H9 (cell line): ENCODE results near the gene GALR3. TPM values are rescaled to one million over a fixed set of nuclear protein-coding genes. Genes with fewer than 3 reads are reported as not detected.
"Not testable (repeated sequence)": the region's sequence is repeated elsewhere in the genome, so short reads cannot be mapped to it uniquely, and the experiment has no call there.

ENCODE experiments used
- DNase-seq: peaks from one replicate; pipeline ENCODE4 v3.0.0-alpha.2; 2017
- H2AFZ ChIP-seq: one replicate; pipeline ENCODE4 v1.6.1; 2013; ENCODE audit warnings: mild to moderate bottlenecking, low read length, control low read depth, moderate library complexity
- H2AK5ac ChIP-seq: 2 replicates; pipeline ENCODE4 v1.6.1; 2013; ENCODE audit warnings: low read length, control low read depth, mixed read lengths; ENCODE audit not compliant: insufficient read length
- H2BK120ac ChIP-seq: one replicate; pipeline ENCODE4 v1.6.1; 2013; ENCODE audit warnings: low read depth, mild to moderate bottlenecking, low read length, control low read depth, inconsistent platforms; ENCODE audit not compliant: poor library complexity, severe bottlenecking
- H2BK12ac ChIP-seq: 2 replicates; pipeline ENCODE4 v1.6.1; 2013; ENCODE audit warnings: low read length, control low read depth, mixed read lengths, low read depth; ENCODE audit not compliant: insufficient read length
- H2BK15ac ChIP-seq: 2 replicates; pipeline ENCODE4 v1.6.1; 2013; ENCODE audit warnings: low read depth, low read length, control low read depth
- H2BK20ac ChIP-seq: one replicate; pipeline ENCODE4 v1.6.1; 2013; ENCODE audit warnings: low read depth, mild to moderate bottlenecking, low read length, control low read depth, inconsistent platforms; ENCODE audit not compliant: poor library complexity, severe bottlenecking
- H2BK5ac ChIP-seq: 2 replicates; pipeline ENCODE4 v1.6.1; 2013; ENCODE audit warnings: low read length, control low read depth, mixed read lengths; ENCODE audit not compliant: insufficient read length
- H3K14ac ChIP-seq: 2 replicates; pipeline ENCODE4 v1.6.1; 2013; ENCODE audit warnings: low read length, control low read depth; ENCODE audit not compliant: insufficient read depth
- H3K18ac ChIP-seq: 2 replicates; pipeline ENCODE4 v1.6.1; 2013; ENCODE audit warnings: low read depth, mild to moderate bottlenecking, mixed read lengths, low read length, control low read depth; ENCODE audit not compliant: insufficient read length
- H3K23ac ChIP-seq: 2 replicates; pipeline ENCODE4 v1.6.1; 2013; ENCODE audit warnings: low read length, control low read depth, mixed read lengths, low read depth; ENCODE audit not compliant: insufficient read length
- H3K23me2 ChIP-seq: 2 replicates; pipeline ENCODE4 v1.6.1; 2013; ENCODE audit warnings: low read depth, mild to moderate bottlenecking, mixed read lengths, low read length, control low read depth; ENCODE audit not compliant: insufficient read length, poor library complexity, severe bottlenecking
- H3K27ac ChIP-seq: 2 replicates; pipeline ENCODE4 v1.5.1; 2013; ENCODE audit warnings: low read length, control low read depth, mixed read lengths, low read depth; ENCODE audit not compliant: insufficient read length
- H3K27me3 ChIP-seq: 2 replicates; pipeline ENCODE4 v1.6.1; 2013; ENCODE audit warnings: low read length, control low read depth, inconsistent platforms; ENCODE audit not compliant: insufficient read depth
- H3K4ac ChIP-seq: 2 replicates; pipeline ENCODE4 v1.6.1; 2013; ENCODE audit warnings: low read depth, mild to moderate bottlenecking, control low read depth, inconsistent platforms, low read length, moderate library complexity
- H3K4me1 ChIP-seq: 2 replicates; pipeline ENCODE4 v1.6.1; 2013; ENCODE audit warnings: low read length, control low read depth, inconsistent platforms; ENCODE audit not compliant: insufficient read depth
- H3K4me2 ChIP-seq: 2 replicates; pipeline ENCODE4 v1.6.1; 2013; ENCODE audit warnings: low read length, control low read depth, mixed read lengths; ENCODE audit not compliant: insufficient read length, insufficient read depth
- H3K56ac ChIP-seq: 2 replicates; pipeline ENCODE4 v1.6.1; 2013; ENCODE audit warnings: low read depth, mild to moderate bottlenecking, mixed read lengths, low read length, control low read depth; ENCODE audit not compliant: insufficient read length
- H3K79me1 ChIP-seq: 2 replicates; pipeline ENCODE4 v1.6.1; 2013; ENCODE audit warnings: low read depth, mild to moderate bottlenecking, moderate library complexity, low read length, control low read depth, inconsistent platforms; ENCODE audit not compliant: insufficient read depth, poor library complexity, severe bottlenecking
- H3K79me2 ChIP-seq: 2 replicates; pipeline ENCODE4 v1.6.1; 2013; ENCODE audit warnings: low read length, control low read depth, inconsistent platforms; ENCODE audit not compliant: insufficient read depth
- H3K9ac ChIP-seq: 2 replicates; pipeline ENCODE4 v1.6.1; 2013; ENCODE audit warnings: low read length, control low read depth, mixed read lengths; ENCODE audit not compliant: insufficient read length; ENCODE audit errors: extremely low read depth
- H3K9me3 ChIP-seq: one replicate; pipeline ENCODE4 v1.6.1; 2013; ENCODE audit warnings: low read depth, low read length, inconsistent platforms; ENCODE audit not compliant: control insufficient read depth
- H3T11ph ChIP-seq: one replicate; pipeline ENCODE4 v1.6.1; 2013; ENCODE audit warnings: mild to moderate bottlenecking, low read length, control low read depth, inconsistent platforms
- H4K20me1 ChIP-seq: one replicate; pipeline ENCODE4 v1.6.1; 2013; ENCODE audit not compliant: control insufficient read depth, insufficient read length, insufficient read depth
- H4K5ac ChIP-seq: 2 replicates; pipeline ENCODE4 v1.6.1; 2013; ENCODE audit warnings: low read depth, mild to moderate bottlenecking, mixed read lengths, low read length, control low read depth; ENCODE audit not compliant: insufficient read length
- H4K8ac ChIP-seq: replicated peaks from 2 replicates; pipeline ENCODE4 v1.6.1; 2013; ENCODE audit warnings: low read length, control low read depth, mixed read lengths, low read depth; ENCODE audit not compliant: insufficient read length
- H4K91ac ChIP-seq: 2 replicates; pipeline ENCODE4 v1.6.1; 2013; ENCODE audit warnings: low read depth, mild to moderate bottlenecking, moderate library complexity, mixed read lengths, low read length, control low read depth; ENCODE audit not compliant: insufficient read length
- H3K27ac Mint-ChIP-seq, 3 experiments: 2 replicates in 2 of 3; 3 replicates in 1 of 3; pipeline ENCODE4 v1.8.0; 2020 to 2021; ENCODE audit warnings: mixed read lengths in 3 of 3, mild to moderate bottlenecking in 1 of 3, moderate library complexity in 1 of 3
- H3K27me3 Mint-ChIP-seq: 2 replicates; pipeline ENCODE4 v1.8.0; 2021; ENCODE audit warnings: low read depth, mild to moderate bottlenecking, moderate library complexity, mixed read lengths
- H3K36me3 Mint-ChIP-seq, 3 experiments: 2 replicates in 2 of 3; 3 replicates in 1 of 3; pipeline ENCODE4 v1.8.0; 2020 to 2021; ENCODE audit warnings: low read depth in 3 of 3, mixed read lengths in 3 of 3; ENCODE audit not compliant: insufficient read depth in 1 of 3
- H3K4me1 Mint-ChIP-seq, 2 experiments: 2 replicates each; pipeline ENCODE4 v1.8.0; 2020; ENCODE audit warnings: mixed read lengths in 2 of 2
- H3K4me3 Mint-ChIP-seq, 2 experiments: 2 replicates in 1 of 2; 3 replicates in 1 of 2; pipeline ENCODE4 v1.8.0; 2020 to 2021; ENCODE audit warnings: mild to moderate bottlenecking in 2 of 2, mixed read lengths in 2 of 2, moderate library complexity in 1 of 2
- H3K9me3 Mint-ChIP-seq, 2 experiments: 2 replicates in 1 of 2; 3 replicates in 1 of 2; pipeline ENCODE4 v1.8.0; 2020; ENCODE audit warnings: mild to moderate bottlenecking in 2 of 2, mixed read lengths in 2 of 2, moderate library complexity in 1 of 2
- CTCF ChIP-seq: fragments of 200-600 bp; sonication (generic); conservative IDR thresholded peaks from 3 replicates; pipeline ENCODE4 v1.8.0; 2021; ENCODE audit warnings: antibody characterized with exemption, mild to moderate bottlenecking
- WGBS: extraction: QIAGEN DNeasy Blood & Tissue Kit; methylation state at CpG from one replicate; pipeline ENCODE4 v1.1.7; 2013; ENCODE audit warnings: missing lambda C conversion rate, low lambda C conversion rate, mixed read lengths; ENCODE audit not compliant: insufficient read length; ENCODE audit errors: extremely low coverage; 5-methylcytosine and 5-hydroxymethylcytosine counted together
- total RNA-seq: library from RNA; stranded (reverse); gene quantifications from 2 replicates; pipeline ENCODE4 v1.2.1, GENCODE V29; 2021

The GALR3 gene
- total RNA-seq, 1 experiment from 2014 or later, result 0.59 TPM

DNA sequence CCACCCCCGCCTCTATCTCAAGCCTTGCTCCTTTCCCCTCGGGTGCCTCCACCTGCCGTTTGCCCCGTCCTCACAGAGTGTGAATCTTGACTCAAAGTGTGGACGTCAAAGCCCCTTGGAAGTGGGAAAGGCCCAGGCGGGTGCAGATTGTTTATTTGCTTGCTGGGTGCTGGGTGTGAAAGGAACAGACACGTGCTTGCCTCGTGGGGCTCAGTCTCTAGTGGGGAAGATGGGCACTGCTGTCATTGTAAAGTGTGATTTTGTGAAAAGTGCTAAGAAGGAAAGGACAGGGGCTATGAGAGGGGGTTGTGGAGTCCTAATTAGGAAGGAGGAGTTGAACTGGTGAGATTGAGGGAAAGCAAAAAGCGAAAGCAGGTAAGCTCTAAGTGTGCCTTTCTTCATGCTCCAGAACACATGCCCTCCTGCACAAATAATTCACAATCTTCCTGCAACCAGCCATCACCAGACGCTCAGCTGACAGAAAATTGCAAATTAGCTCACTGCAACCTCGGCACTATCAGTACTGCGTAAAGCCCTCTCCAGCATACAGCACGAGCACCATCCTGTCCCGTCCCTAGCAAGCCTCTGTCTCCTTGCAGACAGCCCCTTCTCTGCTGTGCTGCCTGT, 25.2 kb upstream of the GALR3 start:
- H3K4me1 ChIP-seq, result no peaks in the 10 kb centered on the region
- no peak overlapping the region for H2BK15ac ChIP-seq
- H3K4ac ChIP-seq, result no peak overlapping the region
- H3K4me3 Mint-ChIP-seq, result no peak overlapping the region
- H3K27me3 Mint-ChIP-seq, result peaks cover 79% of the 10 kb centered on the region
- no peak overlapping the region for H3K14ac ChIP-seq
- no peaks in the 10 kb centered on the region; a peak in 2 of 5 replicates for H3K9me3 Mint-ChIP-seq
- H3K27ac ChIP-seq, result no peak overlapping the region
- no peak overlapping the region for H3K18ac ChIP-seq
- no peak overlapping the region for H3K27ac Mint-ChIP-seq
- H2BK5ac ChIP-seq, result no peak overlapping the region
- H3K23ac ChIP-seq, result no peak overlapping the region
- no peak overlapping the region for H3K4me2 ChIP-seq
- no peak for TF ChIP-seq CTCF
- DNase-seq, result peak; percentile 18
- no peaks in the 10 kb centered on the region for H3K79me2 ChIP-seq
- H3K4me1 Mint-ChIP-seq, result peaks cover 6 to 7% of the 10 kb centered on the region in 2 experiments
- no peaks in the 10 kb centered on the region for H3K79me1 ChIP-seq
- H3K27me3 ChIP-seq, result no peaks in the 10 kb centered on the region; the same call in 1 of the 2 replicates
- H4K8ac ChIP-seq, result no peak overlapping the region
- H4K20me1 ChIP-seq, result no peaks in the 10 kb centered on the region
- no peak overlapping the region for H2AFZ ChIP-seq
- no CpG with 5 or more reads among the region's 14 CpGs for WGBS
- no peak overlapping the region for H2AK5ac ChIP-seq
- no peaks in the 10 kb centered on the region for H3K9me3 ChIP-seq
- no peak overlapping the region for H2BK120ac ChIP-seq
- no peak overlapping the region for H3K9ac ChIP-seq
- no peak overlapping the region for H3T11ph ChIP-seq
- no peaks in the 10 kb centered on the region for H3K36me3 Mint-ChIP-seq
- no peak overlapping the region for H2BK12ac ChIP-seq
- H2BK20ac ChIP-seq, result no peak overlapping the region
- H3K56ac ChIP-seq, result no peak overlapping the region
- H3K23me2 ChIP-seq, result peaks cover 12% of the 10 kb centered on the region
- H4K91ac ChIP-seq, result no peak overlapping the region
- H4K5ac ChIP-seq, result no peak overlapping the region

- not testable (repeated sequence) for H3K27me3 ChIP-seq, H4K20me1 ChIP-seq
- peaks cover 31% of the 10 kb centered on the region for H3K23me2 ChIP-seq
Measured at GRCh38 chr22:37799979-37800378, 23.2 kb upstream of the GALR3 start.

More at GRCh38 chr22:37799979-37800378, 23.2 kb upstream of the GALR3 start:
- H3K9me3 Mint-ChIP-seq, H3K79me1 ChIP-seq, H3K27ac ChIP-seq, H2BK12ac ChIP-seq, H4K91ac ChIP-seq, H3K79me2 ChIP-seq, H3K36me3 Mint-ChIP-seq, DNase-seq, H3K18ac ChIP-seq, H3K4me1 ChIP-seq, H2AFZ ChIP-seq, H3K4ac ChIP-seq, H2AK5ac ChIP-seq, H3K56ac ChIP-seq, H4K5ac ChIP-seq, H3K14ac ChIP-seq, H3K9ac ChIP-seq, H3K4me3 Mint-ChIP-seq, H2BK5ac ChIP-seq, H2BK15ac ChIP-seq, H4K8ac ChIP-seq, H3K4me2 ChIP-seq, H3K9me3 ChIP-seq, H3K27ac Mint-ChIP-seq, H2BK20ac ChIP-seq, H3T11ph ChIP-seq, H3K23ac ChIP-seq, H2BK120ac ChIP-seq: not testable (repeated sequence)
- Mint-ChIP-seq H3K27me3 (peaks cover 84% of the 10 kb centered on the region), H3K4me1 (peaks cover 15 to 20% of the 10 kb centered on the region in 2 experiments)
- no CpG with 5 or more reads among the region's 9 CpGs for WGBS
